Measurements from ENCODE around the gene SFXN4. TPM values are rescaled to one million over a fixed set of nuclear protein-coding genes. Genes with fewer than 3 reads are reported as not detected.

Gene SFXN4
- total RNA-seq, 3 donors from 2014 or later = 14.6 to 25.2 (median 18.6) TPM

DNA sequence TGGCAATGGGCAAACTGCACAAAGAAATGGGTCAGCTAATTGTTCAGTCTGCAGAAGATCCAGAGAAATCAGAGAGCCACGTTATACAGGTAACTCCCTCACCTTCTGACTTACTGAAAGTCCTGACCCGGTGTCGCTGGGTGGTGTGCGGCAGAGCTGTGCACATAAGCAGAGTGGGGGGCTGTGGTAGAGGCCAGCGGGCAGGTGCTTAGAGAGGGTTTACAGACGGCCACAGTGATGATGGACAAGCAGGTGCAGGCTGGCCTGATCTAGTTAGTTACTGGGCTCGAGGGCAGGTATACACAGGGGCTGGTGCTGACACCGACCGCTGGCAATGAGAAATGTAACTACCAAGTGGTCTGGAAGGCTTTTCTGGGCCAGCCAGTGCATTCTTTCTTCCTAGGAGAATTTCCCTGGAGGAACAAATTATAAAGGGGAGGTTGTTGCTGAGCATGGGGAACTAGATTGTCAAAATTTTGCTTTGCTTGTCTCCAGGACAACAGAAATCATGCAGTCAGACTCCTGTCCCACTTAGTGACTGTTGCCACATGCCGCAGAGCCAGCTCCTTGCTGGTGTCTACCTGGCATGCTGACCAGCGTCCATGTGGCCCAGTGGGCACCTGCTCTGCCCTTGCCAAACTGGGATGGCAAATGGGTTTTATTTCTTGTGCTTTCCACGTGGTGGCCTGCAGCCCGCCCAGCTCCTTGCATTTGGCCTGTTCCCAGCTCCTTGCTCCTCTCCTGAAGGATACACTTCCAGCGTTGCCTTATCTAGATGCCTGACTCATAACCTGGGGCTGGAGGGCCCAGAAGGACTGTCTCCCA lies 32.8 kb downstream of the SFXN4 start:
- DNase-seq (ENCODE audit: low spot score in 2 of 2) = no peak
- Histone ChIP-seq H3K36me3 (no peaks in the 10 kb centered on the region), H3K9me3 (no peaks in the 10 kb centered on the region)

DNA sequence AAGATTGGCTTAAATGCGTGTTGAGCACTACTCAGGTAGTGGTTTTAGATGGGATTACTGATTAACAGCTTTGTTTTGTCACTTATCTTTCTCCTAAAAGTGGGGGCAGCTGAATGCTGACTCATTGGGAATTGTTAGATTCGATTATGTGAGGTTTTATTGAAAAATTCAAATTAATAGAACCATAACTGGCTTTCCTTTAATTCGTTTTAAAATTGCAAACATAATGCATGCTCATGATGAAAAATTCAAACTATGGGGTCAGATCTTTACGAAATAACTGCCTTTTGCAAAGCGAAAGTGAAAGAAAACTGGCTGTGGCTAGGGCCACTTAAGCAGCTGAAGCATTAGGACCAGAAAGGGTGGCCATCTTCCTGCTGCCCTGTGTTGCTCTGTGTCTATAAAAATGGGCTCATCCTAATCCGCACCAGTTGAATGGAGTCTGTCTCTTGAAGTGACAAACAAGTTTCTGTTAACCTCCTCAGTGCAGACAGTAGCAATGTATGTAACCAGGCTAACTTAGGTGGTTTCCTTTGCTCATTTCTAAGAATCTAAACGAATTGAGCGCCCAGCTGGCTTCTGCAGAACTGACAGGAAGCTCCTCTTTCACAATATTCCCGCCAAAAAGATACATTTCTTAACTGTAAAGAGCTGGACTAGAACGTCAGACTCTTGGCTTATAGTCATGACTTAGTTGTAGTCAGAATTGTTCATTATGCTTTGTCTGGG lies 33.8 kb downstream of the SFXN4 start:
- Histone ChIP-seq H3K27ac (peak overlapping the region; percentile 44 to 50), H3K4me3 (peak overlapping the region in 2 of 3 donors; percentile 36 to 59), H3K9me3 (no peaks in the 10 kb centered on the region), H3K36me3 (no peaks in the 10 kb centered on the region), H3K27me3 (no peaks in the 10 kb centered on the region), H3K4me1 (no peaks in the 10 kb centered on the region)
- intact Hi-C loops (cut with DNase I; ENCODE audit: low total_unique reads) = no loop called here
- no peak for DNase-seq (ENCODE audit: low spot score in 2 of 2)
- TF ChIP-seq POLR2A (IDR thresholded peaks at IDR 0.05) = no peak
- TF ChIP-seq POLR2AphosphoS5 (IDR thresholded peaks at IDR 0.05) = no peak
- TF ChIP-seq, protein P1, sequence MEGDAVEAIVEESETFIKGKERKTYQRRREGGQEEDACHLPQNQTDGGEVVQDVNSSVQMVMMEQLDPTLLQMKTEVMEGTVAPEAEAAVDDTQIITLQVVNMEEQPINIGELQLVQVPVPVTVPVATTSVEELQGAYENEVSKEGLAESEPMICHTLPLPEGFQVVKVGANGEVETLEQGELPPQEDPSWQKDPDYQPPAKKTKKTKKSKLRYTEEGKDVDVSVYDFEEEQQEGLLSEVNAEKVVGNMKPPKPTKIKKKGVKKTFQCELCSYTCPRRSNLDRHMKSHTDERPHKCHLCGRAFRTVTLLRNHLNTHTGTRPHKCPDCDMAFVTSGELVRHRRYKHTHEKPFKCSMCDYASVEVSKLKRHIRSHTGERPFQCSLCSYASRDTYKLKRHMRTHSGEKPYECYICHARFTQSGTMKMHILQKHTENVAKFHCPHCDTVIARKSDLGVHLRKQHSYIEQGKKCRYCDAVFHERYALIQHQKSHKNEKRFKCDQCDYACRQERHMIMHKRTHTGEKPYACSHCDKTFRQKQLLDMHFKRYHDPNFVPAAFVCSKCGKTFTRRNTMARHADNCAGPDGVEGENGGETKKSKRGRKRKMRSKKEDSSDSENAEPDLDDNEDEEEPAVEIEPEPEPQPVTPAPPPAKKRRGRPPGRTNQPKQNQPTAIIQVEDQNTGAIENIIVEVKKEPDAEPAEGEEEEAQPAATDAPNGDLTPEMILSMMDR (IDR thresholded peaks at IDR 0.05) = no peak

More for the DNA sequence above, 32.8 kb downstream of the SFXN4 start:
- no peak overlapping the region for H3K4me3 ChIP-seq
- no peaks in the 10 kb centered on the region for H3K27me3 ChIP-seq
- H3K27ac ChIP-seq = peak overlapping the region in 1 of 2 donors; percentile 33
- intact Hi-C loops (cut with DNase I; ENCODE audit: low total_unique reads) = no loop called here
- no peaks in the 10 kb centered on the region for H3K4me1 ChIP-seq
- TF ChIP-seq, protein P1 (IDR thresholded peaks at IDR 0.05) = no peak
- no peak for TF ChIP-seq POLR2A (IDR thresholded peaks at IDR 0.05)
- TF ChIP-seq POLR2AphosphoS5 (IDR thresholded peaks at IDR 0.05) = no peak

DNA sequence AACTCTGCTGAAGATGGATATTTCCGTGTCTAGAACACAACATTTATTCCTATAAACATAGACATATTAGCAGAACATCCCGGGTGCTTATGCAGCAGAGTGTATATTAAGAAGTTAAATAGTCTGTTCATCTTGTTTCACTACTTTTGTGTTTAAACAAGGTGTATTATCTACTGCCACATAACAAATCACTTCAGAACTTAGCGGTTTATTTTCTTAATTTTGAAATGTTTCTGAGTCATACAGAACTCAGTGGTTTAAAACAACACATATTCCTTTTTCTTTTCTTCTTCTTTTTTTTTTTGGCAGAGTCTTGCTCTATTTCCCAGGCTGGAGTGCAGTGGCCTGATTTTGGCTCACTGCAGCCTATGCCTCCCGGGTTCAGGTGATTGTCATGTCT lies 35.8 kb downstream of the SFXN4 start:
- Histone ChIP-seq H3K9me3 (no peaks in the 10 kb centered on the region), H3K4me1 (no peaks in the 10 kb centered on the region), H3K27me3 (no peaks in the 10 kb centered on the region), H3K27ac (no peak overlapping the region), H3K36me3 (no peaks in the 10 kb centered on the region), H3K4me3 (no peak overlapping the region)
- TF ChIP-seq, protein P1 (IDR thresholded peaks at IDR 0.05) = no peak
- TF ChIP-seq POLR2A (IDR thresholded peaks at IDR 0.05) = no peak
- no peak for TF ChIP-seq POLR2AphosphoS5 (IDR thresholded peaks at IDR 0.05)
- intact Hi-C loops (cut with DNase I; ENCODE audit: low total_unique reads) = no loop called here
- DNase-seq (ENCODE audit: low spot score in 2 of 2) = no peak

DNA sequence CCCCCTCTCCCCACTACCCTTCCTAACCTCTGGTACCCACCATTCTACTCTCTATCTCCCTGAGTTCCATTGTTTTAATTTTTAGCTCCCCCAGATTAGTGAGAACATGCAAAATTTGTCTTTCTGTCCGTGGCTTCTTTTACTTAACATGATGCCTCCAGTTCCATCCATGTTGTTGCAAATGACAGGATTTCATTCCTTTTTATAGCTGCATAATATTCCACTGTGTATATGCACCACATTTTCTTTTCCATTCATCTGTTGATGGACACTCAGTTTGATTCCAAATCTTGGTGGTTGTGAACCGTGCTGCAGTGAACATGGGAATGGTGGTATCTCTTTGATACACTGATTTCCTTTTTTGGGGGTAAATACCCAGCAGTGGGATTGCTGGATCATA lies 39.6 kb downstream of the SFXN4 start:
- no peak overlapping the region for H3K4me3 ChIP-seq
- intact Hi-C loops (cut with DNase I; ENCODE audit: low total_unique reads) = no loop called here
- H3K27ac ChIP-seq = no peak overlapping the region
- H3K9me3 ChIP-seq = no peaks in the 10 kb centered on the region
- no peaks in the 10 kb centered on the region for H3K4me1 ChIP-seq
- H3K27me3 ChIP-seq = no peaks in the 10 kb centered on the region
- no peak for DNase-seq (ENCODE audit: low spot score in 2 of 2)
- TF ChIP-seq POLR2AphosphoS5 (IDR thresholded peaks at IDR 0.05) = no peak
- TF ChIP-seq, protein P1 (IDR thresholded peaks at IDR 0.05) = no peak
- TF ChIP-seq POLR2A (IDR thresholded peaks at IDR 0.05) = no peak
- no peaks in the 10 kb centered on the region for H3K36me3 ChIP-seq

DNA sequence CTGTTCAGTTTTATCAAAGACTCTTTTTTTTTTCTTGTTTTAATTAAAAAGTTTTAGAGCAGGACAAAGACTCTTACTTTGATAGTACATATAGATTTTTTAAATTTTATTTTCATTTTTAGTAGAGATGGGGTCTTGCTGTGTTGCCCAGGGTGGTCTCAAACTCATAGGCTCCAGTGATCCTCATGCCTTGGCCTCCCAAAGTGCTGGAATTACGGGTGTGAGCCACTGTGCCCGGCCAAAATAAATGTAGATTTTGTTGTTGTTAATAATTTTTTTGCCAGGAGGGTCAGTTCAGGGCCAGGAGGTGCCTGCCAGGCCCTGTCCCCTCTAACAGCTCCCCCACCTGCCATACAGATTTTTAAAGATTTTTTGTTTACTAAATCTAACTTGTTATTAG lies 44.6 kb downstream of the SFXN4 start:
- DNase-seq (ENCODE audit: low spot score in 2 of 2) = no peak
- H3K4me3 ChIP-seq = no peak overlapping the region
- intact Hi-C loops (cut with DNase I; ENCODE audit: low total_unique reads) = no loop called here
- H3K27ac ChIP-seq = no peak overlapping the region
- H3K36me3 ChIP-seq = no peaks in the 10 kb centered on the region
- H3K4me1 ChIP-seq = no peaks in the 10 kb centered on the region
- TF ChIP-seq POLR2AphosphoS5 (IDR thresholded peaks at IDR 0.05) = no peak
- no peak for TF ChIP-seq POLR2A (IDR thresholded peaks at IDR 0.05)
- TF ChIP-seq, protein P1 (IDR thresholded peaks at IDR 0.05) = no peak
- no peaks in the 10 kb centered on the region for H3K9me3 ChIP-seq
- H3K27me3 ChIP-seq = no peaks in the 10 kb centered on the region
